A549 (cell line): ENCODE data around the gene SETD4. TPM values are rescaled to one million over a fixed set of nuclear protein-coding genes. Genes with fewer than 3 reads are reported as not detected.

Experiments used
- ATAC-seq, 2 experiments: fragments of 200-7000 bp in 1 of 2; fragments of >200 bp in 1 of 2; cut with Nextera tagmentation in 1 of 2; cut with Tn5 transposase in 1 of 2; 3 replicates each; pipeline versions ENCODE4 v1.8.0 to v1.9.1; 2018 to 2020; ENCODE audit warnings: mild to moderate bottlenecking in 1 of 2, moderate library complexity in 1 of 2
- CTCF ChIA-PET: fragments of 300-600 bp; sonication (Branson Sonifier 250); formaldehyde crosslinking; extraction: SDS; loops from one replicate; lab custom pipeline; 2021; ENCODE audit warnings: antibody characterized with exemption, inconsistent platforms; lab: Yijun Ruan, JAX
- POLR2A ChIA-PET: fragments of 350-600 bp; formaldehyde crosslinking; extraction: SDS; loops from one replicate; lab custom pipeline; 2021; ENCODE audit warnings: antibody characterized with exemption, inconsistent platforms; lab: Yijun Ruan, JAX
- DNase-seq, 2 experiments: peaks; one replicate each; pipeline versions ENCODE4 v3.0.0 to v3.0.0-alpha.2; 2011 to 2016; ENCODE audit warnings: low read depth in 1 of 2, low spot score in 1 of 2
- FAIRE-seq: peaks from 2 replicates; lab custom pipeline; 2011; peaks lifted over from hg19 to GRCh38; lab: Jason Lieb, UNC
- H3K27ac ChIP-seq, 2 experiments: fragments of >200 bp; sonication (Bioruptor Twin); formaldehyde crosslinking; 3 replicates each; pipeline ENCODE4 v1.5.1; 2016 to 2017
- H3K4me1 ChIP-seq: fragments of >200 bp; sonication (Bioruptor Twin); formaldehyde crosslinking; 3 replicates; pipeline ENCODE4 v1.6.1; 2016
- H3K4me2 ChIP-seq: fragments of >200 bp; sonication (Bioruptor Twin); formaldehyde crosslinking; 3 replicates; pipeline ENCODE4 v1.6.1; 2016
- H3K4me3 ChIP-seq: fragments of >200 bp; sonication (Bioruptor Twin); formaldehyde crosslinking; 3 replicates; pipeline ENCODE4 v1.5.1; 2016
- H3K9me3 ChIP-seq: fragments of >200 bp; sonication (Bioruptor Twin); formaldehyde crosslinking; 3 replicates; pipeline ENCODE4 v1.6.1; 2016
- ATOH8 ChIP-seq: fragments of 250-450 bp; sonication (Bioruptor Pico); IDR thresholded peaks from 2 replicates; pipeline ENCODE4 v1.5.0; 2020; ENCODE audit warnings: low read depth, mild to moderate bottlenecking, moderate library complexity
- BCL3 ChIP-seq: fragments of >200 bp; sonication (Bioruptor Twin); formaldehyde crosslinking; IDR thresholded peaks from 3 replicates; pipeline ENCODE4 v1.6.1; 2016
- ELK1 ChIP-seq: fragments of 150-350 bp; IDR thresholded peaks from 2 replicates; pipeline ENCODE4 v1.6.1; 2014; ENCODE audit warnings: low read depth, mild to moderate bottlenecking, low read length
- FOSL2 ChIP-seq, 2 experiments: fragments of 450-650 bp in 1 of 2; fragments of >200 bp in 1 of 2; sonication (Bioruptor Twin) in 1 of 2; formaldehyde crosslinking; IDR thresholded peaks; 2 replicates each; pipeline versions ENCODE4 v1.5.0 to v1.6.1; 2016 to 2020; ENCODE audit warnings: mild to moderate bottlenecking in 1 of 2, moderate library complexity in 1 of 2
- HDAC2 ChIP-seq: fragments of 200-600 bp; sonication (generic); IDR thresholded peaks from 2 replicates; pipeline ENCODE4 v1.6.1; 2016
- HEYL ChIP-seq: fragments of 250-450 bp; sonication (Bioruptor Pico); IDR thresholded peaks from 2 replicates; pipeline ENCODE4 v1.8.0; 2021; ENCODE audit warnings: mild to moderate bottlenecking, moderate library complexity
- HMGXB4 ChIP-seq: fragments of 250-450 bp; sonication (Bioruptor Pico); IDR thresholded peaks from 2 replicates; pipeline ENCODE4 v1.5.0; 2021; ENCODE audit warnings: mild to moderate bottlenecking, moderate library complexity, borderline replicate concordance
- HOXB13 ChIP-seq: fragments of 250-450 bp; sonication (Bioruptor Pico); IDR thresholded peaks from 2 replicates; pipeline ENCODE4 v1.5.0; 2020; ENCODE audit warnings: low read depth, mild to moderate bottlenecking, moderate library complexity
- JUN ChIP-seq, 2 experiments: fragments of >200 bp; sonication (Bioruptor Twin); formaldehyde crosslinking; IDR thresholded peaks; 2 replicates in 1 of 2; 3 replicates in 1 of 2; pipeline ENCODE4 v1.6.1; 2016 to 2017
- JUNB ChIP-seq: fragments of >200 bp; sonication (Bioruptor Twin); formaldehyde crosslinking; IDR thresholded peaks from 2 replicates; pipeline ENCODE4 v1.6.1; 2016
- KDM5A ChIP-seq: fragments of 200-600 bp; sonication (generic); IDR thresholded peaks from 2 replicates; pipeline ENCODE4 v1.6.1; 2016; ENCODE audit warnings: antibody characterized with exemption, mild to moderate bottlenecking
- MAX ChIP-seq: IDR thresholded peaks from 2 replicates; pipeline ENCODE4 v1.6.1; 2012
- MAZ ChIP-seq: fragments of 150-350 bp; IDR thresholded peaks from 2 replicates; pipeline ENCODE4 v1.6.1; 2014; ENCODE audit warnings: antibody characterized with exemption, low read depth, low read length, borderline replicate concordance
- NR3C1 ChIP-seq: fragments of >200 bp; sonication (Bioruptor Twin); formaldehyde crosslinking; IDR thresholded peaks from 3 replicates; pipeline ENCODE4 v1.6.1; 2017
- PBX3 ChIP-seq: IDR thresholded peaks from 2 replicates; pipeline ENCODE4 v1.6.1; 2012
- PHF8 ChIP-seq: fragments of 200-600 bp; sonication (generic); IDR thresholded peaks from 2 replicates; pipeline ENCODE4 v1.6.1; 2016; ENCODE audit warnings: low read depth, mild to moderate bottlenecking, antibody characterized with exemption, moderate library complexity, borderline replicate concordance
- POLR2A ChIP-seq: IDR thresholded peaks from 2 replicates; pipeline ENCODE4 v1.6.1; 2012; ENCODE audit warnings: mild to moderate bottlenecking, low read length
- RCOR1 ChIP-seq: fragments of 150-350 bp; IDR thresholded peaks from 2 replicates; pipeline ENCODE4 v1.6.1; 2014; ENCODE audit warnings: antibody characterized with exemption, low read length, low read depth
- REST ChIP-seq: fragments of 200-600 bp; sonication (generic); IDR thresholded peaks from 2 replicates; pipeline ENCODE4 v1.6.1; 2016; ENCODE audit warnings: antibody characterized with exemption, mild to moderate bottlenecking, moderate library complexity
- RNF2 ChIP-seq: fragments of 200-600 bp; sonication (generic); IDR thresholded peaks from 2 replicates; pipeline ENCODE4 v1.6.1; 2016; ENCODE audit warnings: low read depth, mild to moderate bottlenecking, antibody characterized with exemption, moderate library complexity, borderline replicate concordance
- TFCP2L1 ChIP-seq: fragments of 250-450 bp; sonication (Bioruptor Pico); IDR thresholded peaks from 2 replicates; pipeline ENCODE4 v1.5.0; 2021; ENCODE audit warnings: mild to moderate bottlenecking
- TP53 ChIP-seq: fragments of 250-450 bp; sonication (Bioruptor Pico); IDR thresholded peaks from 2 replicates; pipeline ENCODE4 v1.5.0; 2021; ENCODE audit warnings: mild to moderate bottlenecking, moderate library complexity
- ZFP36 ChIP-seq: fragments of 450-650 bp; IDR thresholded peaks from 2 replicates; pipeline ENCODE4 v1.6.1; 2014; ENCODE audit warnings: borderline replicate concordance; ENCODE audit not compliant: partially characterized antibody
- ZNF302 ChIP-seq: fragments of 250-450 bp; sonication (Bioruptor Pico); IDR thresholded peaks from 2 replicates; pipeline ENCODE4 v1.9.0; 2021; ENCODE audit warnings: inconsistent platforms, mild to moderate bottlenecking, moderate library complexity
- ZSCAN20 ChIP-seq: fragments of 250-450 bp; sonication (Bioruptor Pico); IDR thresholded peaks from 2 replicates; pipeline ENCODE4 v1.8.0; 2022; ENCODE audit warnings: mild to moderate bottlenecking, moderate library complexity
- WGBS: methylation state at CpG from one replicate; pipeline ENCODE4 v1.1.6; 2017; ENCODE audit errors: missing lambda C conversion rate; 5-methylcytosine and 5-hydroxymethylcytosine counted together
- polyA plus RNA-seq, 4 experiments: library from polyadenylated mRNA; depleted of rRNA in 3 of 4; stranded (reverse); fragments of >200 nt; fragmentation: RNase III in 1 of 4; extraction: RNeasy Plus Mini Kit Qiagen cat#74134 plus additional on column Dnase treatment in 1 of 4; gene quantifications; 2 replicates in 3 of 4; 3 replicates in 1 of 4; pipeline ENCODE4 v1.2.3, GENCODE V29; 2011 to 2017

The SETD4 gene
- polyA plus RNA-seq, 2 of the 4 experiments (the other 2 are of a cell fraction) = 10.3 to 17.1 TPM

GRCh38 chr21:36041910-36042309 is 18.4 kb downstream of the SETD4 start:
- DNase-seq (no peak), FAIRE-seq (no peak), ATAC-seq (no peak)
- Histone ChIP-seq H3K4me3 (no peak overlapping the region), H3K4me2 (no peak overlapping the region), H3K27ac (no peak overlapping the region), H3K9me3 (no peaks in the 10 kb centered on the region), H3K4me1 (no peaks in the 10 kb centered on the region)
- WGBS = 100% methylated on average over 1 of the region's 1 CpG
- CTCF ChIA-PET = interaction anchor here (1.6 kb wide), 1 partner anchor 13 kb away, joined by 5 read pairs; no protein-coding TSS in a partner anchor
- TF ChIP-seq KDM5A (no peak), PHF8 (no peak), HMGXB4 (CRISPR knock-in tag) (no peak), JUN (IDR thresholded peaks at IDR 0.05) (no peak), HOXB13 (CRISPR knock-in tag) (no peak)
- TF ChIP-seq, all 56 proteins: peak for 0
- POLR2A ChIA-PET = no interaction called here

- ATAC-seq (no peak), FAIRE-seq (no peak), DNase-seq (no peak)
- no peaks in the 10 kb centered on the region for H3K9me3 ChIP-seq
- no peak overlapping the region for H3K27ac ChIP-seq
- TF ChIP-seq FOSL2 (IDR thresholded peaks at IDR 0.05) (no peak), FOSL2 (CRISPR knock-in tag; IDR thresholded peaks at IDR 0.05) (no peak), NR3C1 (no peak), HDAC2 (no peak), RCOR1 (no peak), BCL3 (no peak), TFCP2L1 (CRISPR knock-in tag) (no peak), POLR2A (no peak), JUNB (no peak), RNF2 (no peak), HEYL (CRISPR knock-in tag) (no peak), ATOH8 (no peak), MAZ (no peak), TP53 (CRISPR knock-in tag) (no peak), ZFP36 (no peak), ELK1 (no peak)
- no peaks in the 10 kb centered on the region for H3K4me1 ChIP-seq
- H3K4me3 ChIP-seq = no peak overlapping the region
- ChIA-PET POLR2A (no interaction called here), CTCF (interaction anchor here (1.4 kb wide), 1 partner anchor 11 kb away, joined by 6 read pairs; no protein-coding TSS in a partner anchor)
- WGBS = 77% methylated on average over 2 of the region's 2 CpGs
- H3K4me2 ChIP-seq = no peak overlapping the region
These were observed 19.9 kb downstream of the SETD4 start for GRCh38 chr21:36040389-36040788.

- no peak for FAIRE-seq
- CTCF ChIA-PET = interaction anchor here (1.4 kb wide), 1 partner anchor 11 kb away, joined by 6 read pairs; no protein-coding TSS in a partner anchor
- TF ChIP-seq PBX3 (no peak), MAX (no peak), ZNF302 (CRISPR knock-in tag) (no peak), TP53 (CRISPR knock-in tag) (no peak), REST (no peak), POLR2A (no peak), ZSCAN20 (CRISPR knock-in tag) (no peak)
These were observed 20.5 kb downstream of the SETD4 start for GRCh38 chr21:36039861-36040260.

More at GRCh38 chr21:36039861-36040260, 20.5 kb downstream of the SETD4 start:
- Histone ChIP-seq H3K9me3 (no peaks in the 10 kb centered on the region), H3K27ac (no peak overlapping the region), H3K4me1 (no peaks in the 10 kb centered on the region), H3K4me3 (no peak overlapping the region), H3K4me2 (no peak overlapping the region)
- DNase-seq = no peak
- POLR2A ChIA-PET = no interaction called here
- 87% methylated on average over 6 of the region's 6 CpGs for WGBS
- ATAC-seq = no peak; a peak in 1 of 6 replicates
